Uterus (tissue), 4 donors: ENCODE data around the gene ZFTA. TPM values are rescaled to one million over a fixed set of nuclear protein-coding genes. Genes with fewer than 3 reads are reported as not detected.
A peak's percentile ranks its signal among the peaks of the same experiment; 100 is the strongest.

Experiments used
- DNase-seq, 2 donors: peaks; one replicate each; pipeline ENCODE4 v3.0.0-alpha.2; 2019 to 2020
- H3K27ac ChIP-seq, 2 donors: fragments of 200-600 bp; sonication (generic); 1 replicate in 1 of 2; 2 replicates in 1 of 2; pipeline ENCODE4 v1.5.1; 2016 to 2018
- H3K27me3 ChIP-seq, 2 donors: fragments of 200-600 bp; sonication (generic); one replicate each; pipeline ENCODE4 v1.5.1; 2018 to 2019; ENCODE audit warnings: control low read depth in 1 of 2
- H3K36me3 ChIP-seq, 2 donors: fragments of 200-600 bp; sonication (generic); one replicate each; pipeline ENCODE4 v1.5.1; 2019; ENCODE audit warnings: control low read depth in 1 of 2
- H3K4me1 ChIP-seq, 2 donors: fragments of 200-600 bp; sonication (generic); one replicate each; pipeline ENCODE4 v1.5.1; 2018 to 2019; ENCODE audit warnings: control low read depth in 1 of 2
- H3K4me3 ChIP-seq, 2 donors: fragments of 200-600 bp; sonication (generic); 1 replicate in 1 of 2; 2 replicates in 1 of 2; pipeline ENCODE4 v1.5.1; 2018 to 2019; ENCODE audit warnings: mild to moderate bottlenecking in 1 of 2
- H3K9me3 ChIP-seq, 2 donors: fragments of 200-600 bp; sonication (generic); one replicate each; pipeline ENCODE4 v1.5.1; 2019; ENCODE audit warnings: control low read depth in 1 of 2
- CTCF ChIP-seq, 4 experiments: fragments of 200-600 bp in 2 of 4; fragments of 450-650 bp in 2 of 4; sonication (generic) in 2 of 4; IDR thresholded peaks; one replicate each; pipeline ENCODE4 v1.5.1; 2016 to 2019; ENCODE audit warnings: antibody characterized with exemption in 4 of 4, mild to moderate bottlenecking in 2 of 4, moderate library complexity in 1 of 4
- POLR2A ChIP-seq, 2 donors: fragments of 450-650 bp; IDR thresholded peaks; one replicate each; pipeline ENCODE4 v1.6.1; 2016; ENCODE audit warnings: antibody characterized with exemption in 2 of 2, mild to moderate bottlenecking in 1 of 2, moderate library complexity in 1 of 2
- intact Hi-C: fragments of 100-400 bp; cut with DNase I; formaldehyde crosslinking; loops from one replicate; pipeline ENCODE4 v1.15.1; 2023; ENCODE audit warnings: low total_unique reads
- total RNA-seq, 4 donors: library from RNA; depleted of rRNA in 3 of 4; stranded (reverse); fragments of >200 nt in 3 of 4; gene quantifications; one replicate each; pipeline versions ENCODE4 v1.1.0 to v1.2.4, GENCODE V29; 2014 to 2023
- donor health status: DM: yes; HTN: yes; CAD: no.

The ZFTA gene
- total RNA-seq, 4 donors from 2014 or later = 19.7 to 61.5 (median 48.4) TPM

GRCh38 chr11:63764679-63765647 is 3.6 kb downstream of the ZFTA start:
- Histone ChIP-seq H3K36me3 (no peaks in the 10 kb centered on the region), H3K4me3 (no peak overlapping the region), H3K9me3 (no peaks in the 10 kb centered on the region), H3K27me3 (no peaks in the 10 kb centered on the region), H3K27ac (peak overlapping the region; percentile 81 to 96), H3K4me1 (peaks cover 0 to 18% of the 10 kb centered on the region in 2 donors)
- intact Hi-C loops = loop anchor here (10.0 kb wide), 2 partner anchors 180 to 380 kb away; no protein-coding TSS in a partner anchor
- peak; percentile 52 to 58 for DNase-seq
- TF ChIP-seq CTCF (IDR thresholded peaks at IDR 0.05) (no peak), POLR2A (IDR thresholded peaks at IDR 0.05) (peak in 1 of 2 donors; percentile 4)

GRCh38 chr11:63764340-63764678 is 4.3 kb downstream of the ZFTA start:
- H3K36me3 ChIP-seq = no peaks in the 10 kb centered on the region
- H3K9me3 ChIP-seq = no peaks in the 10 kb centered on the region
- peak overlapping the region; percentile 81 to 96 for H3K27ac ChIP-seq
- peak overlapping the region in 1 of 2 donors; percentile 50 for H3K4me3 ChIP-seq
- intact Hi-C loops = loop anchor here (10.0 kb wide), 2 partner anchors 180 to 380 kb away; no protein-coding TSS in a partner anchor
- H3K4me1 ChIP-seq = peaks cover 0 to 18% of the 10 kb centered on the region in 2 donors
- no peaks in the 10 kb centered on the region for H3K27me3 ChIP-seq
- DNase-seq = no peak
- no peak for TF ChIP-seq POLR2A (IDR thresholded peaks at IDR 0.05)
- no peak for TF ChIP-seq CTCF (IDR thresholded peaks at IDR 0.05)

DNA sequence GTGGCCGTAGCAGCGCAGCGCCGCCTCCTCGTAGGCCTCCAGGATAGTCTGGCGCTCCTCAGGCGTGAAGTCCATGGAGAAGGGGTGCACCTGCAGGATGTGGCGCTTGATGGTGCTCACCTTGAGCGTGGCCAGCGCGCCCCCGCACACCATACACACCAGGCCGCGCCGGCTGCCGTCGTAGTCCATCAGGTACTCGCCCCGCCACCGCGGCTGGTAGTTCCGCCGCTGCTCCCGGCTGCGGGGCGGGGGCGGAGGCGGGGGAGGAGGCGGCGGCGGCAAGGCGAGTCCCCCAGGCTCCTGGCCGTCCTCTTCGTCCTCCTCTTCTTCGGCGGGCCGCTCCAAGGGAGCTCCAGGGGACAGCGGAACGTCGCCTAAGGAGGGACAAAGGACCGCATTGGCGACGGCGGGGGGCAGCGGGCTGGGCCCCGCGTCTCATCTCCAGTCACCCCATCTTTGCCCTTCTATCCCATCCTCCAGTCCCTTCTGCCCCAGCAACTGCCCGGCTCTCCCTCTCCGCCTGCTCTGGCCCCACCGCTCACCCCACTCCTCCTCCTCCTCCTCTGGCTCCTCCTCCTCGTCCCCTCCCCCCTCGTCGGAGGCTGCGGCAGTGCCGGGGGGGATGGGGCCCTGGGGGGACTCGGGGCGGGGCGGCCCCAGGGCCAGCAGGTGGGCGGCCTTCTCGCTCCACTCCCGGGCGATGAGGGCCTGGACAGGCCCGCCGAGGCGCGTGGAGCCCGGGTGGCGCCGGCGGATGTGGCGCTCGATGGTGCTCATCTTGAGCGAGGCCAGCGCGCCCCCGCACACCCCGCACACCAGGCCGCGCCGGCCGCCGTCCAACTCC is 4.9 kb downstream of the ZFTA start:
- peak; percentile 74 to 76 for DNase-seq
- no peaks in the 10 kb centered on the region for H3K36me3 ChIP-seq
- intact Hi-C loops = loop anchor here (10.0 kb wide), 2 partner anchors 181 to 381 kb away; no protein-coding TSS in a partner anchor
- peak overlapping the region; percentile 40 to 50 for H3K4me3 ChIP-seq
- TF ChIP-seq CTCF (IDR thresholded peaks at IDR 0.05) = no peak
- peak in 1 of 2 donors; percentile 22 for TF ChIP-seq POLR2A (IDR thresholded peaks at IDR 0.05)
- no peaks in the 10 kb centered on the region for H3K27me3 ChIP-seq
- H3K27ac ChIP-seq = peak overlapping the region; percentile 81 to 96
- H3K4me1 ChIP-seq = peaks cover 0 to 18% of the 10 kb centered on the region in 2 donors
- H3K9me3 ChIP-seq = no peaks in the 10 kb centered on the region

DNA sequence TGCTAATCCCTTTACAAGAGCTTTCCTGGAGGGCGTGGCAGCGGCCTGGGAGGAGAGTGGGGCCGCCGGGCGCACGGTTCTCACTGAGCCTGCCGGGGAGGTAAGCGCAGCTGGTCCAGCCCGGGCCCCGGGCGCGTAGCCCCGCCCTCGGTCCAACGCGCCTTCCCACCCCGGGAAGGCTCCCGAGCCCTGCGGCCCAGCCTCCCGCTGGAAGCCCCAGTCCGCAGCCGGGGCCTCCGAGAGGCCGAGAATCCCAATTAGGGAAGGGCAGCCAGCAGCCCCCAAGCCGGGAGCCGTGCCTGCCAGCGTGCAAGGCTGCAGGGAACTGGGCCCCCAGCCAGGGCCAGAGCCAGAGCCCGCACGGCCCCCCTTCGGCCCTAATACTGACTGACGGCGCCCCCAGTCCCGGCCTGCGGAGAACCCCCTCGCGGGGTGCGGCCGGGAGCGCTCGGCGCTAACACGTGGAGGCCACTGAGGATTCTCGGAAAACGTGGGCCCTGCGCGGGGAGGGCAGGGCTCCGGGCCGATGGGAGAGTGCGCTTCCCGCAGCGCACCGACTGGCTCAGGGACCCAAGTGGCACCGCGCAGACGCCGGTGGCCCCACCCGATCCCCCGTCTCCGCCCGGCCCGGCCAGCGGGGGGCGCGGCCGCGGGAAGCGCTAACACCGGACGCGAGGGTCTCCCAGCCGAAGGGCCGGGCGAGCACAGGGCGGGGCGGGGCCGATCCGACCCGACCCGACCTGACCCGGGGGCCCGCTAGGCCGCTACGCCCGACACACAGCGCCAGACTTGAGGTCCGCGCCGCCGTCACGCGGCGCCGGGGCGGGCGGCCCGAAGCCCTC is 5.7 kb downstream of the ZFTA start:
- TF ChIP-seq POLR2A (IDR thresholded peaks at IDR 0.05) (peak in 1 of 2 donors; percentile 9), CTCF (IDR thresholded peaks at IDR 0.05) (peak in 2 of 4 experiments; percentile 22 to 38)
- H3K4me3 ChIP-seq = peak overlapping the region; percentile 40 to 50
- H3K27me3 ChIP-seq = no peaks in the 10 kb centered on the region
- H3K4me1 ChIP-seq = peaks cover 0 to 18% of the 10 kb centered on the region in 2 donors
- H3K27ac ChIP-seq = peak overlapping the region; percentile 81 to 96
- intact Hi-C loops = loop anchor here (10.0 kb wide), 2 partner anchors 182 to 382 kb away; no protein-coding TSS in a partner anchor
- H3K36me3 ChIP-seq = no peaks in the 10 kb centered on the region
- peak; percentile 47 to 61 for DNase-seq
- no peaks in the 10 kb centered on the region for H3K9me3 ChIP-seq
